H7 (cell line): ENCODE data around the gene SSNA1. TPM values are rescaled to one million over a fixed set of nuclear protein-coding genes. Genes with fewer than 3 reads are reported as not detected.

ENCODE experiments used
- DNase-seq: peaks from one replicate; pipeline ENCODE4 v3.0.0; 2012
- H3K27me3 ChIP-seq: 2 replicates; pipeline ENCODE4 v1.6.0; 2011; ENCODE audit warnings: mild to moderate bottlenecking, low read length; ENCODE audit not compliant: control insufficient read depth, insufficient read depth
- H3K36me3 ChIP-seq: replicated peaks from 2 replicates; pipeline ENCODE4 v1.5.1; 2011; ENCODE audit warnings: low read length; ENCODE audit not compliant: control insufficient read depth, insufficient read depth
- H3K4me3 ChIP-seq: 2 replicates; pipeline ENCODE4 v1.5.1; 2011; ENCODE audit warnings: low read depth, mild to moderate bottlenecking, control low read depth, low read length, moderate library complexity; ENCODE audit not compliant: insufficient read depth
- total RNA-seq: library from RNA; depleted of rRNA; stranded (reverse); fragments of >200 nt; shearing (Covaris generic); gene quantifications from 2 replicates; pipeline ENCODE4 v1.2.3, GENCODE V29; 2014

SSNA1 gene
- total RNA-seq, 1 experiment from 2014 or later, result 143 TPM

GRCh38 chr9:137161558-137162486 is 26.7 kb upstream of the SSNA1 start:
- DNase-seq, result peak; percentile 97
- Histone ChIP-seq H3K4me3 (peak overlapping the region; percentile 46; the same call in 1 of the 2 replicates), H3K36me3 (no peaks in the 10 kb centered on the region), H3K27me3 (peaks cover 78% of the 10 kb centered on the region)

DNA sequence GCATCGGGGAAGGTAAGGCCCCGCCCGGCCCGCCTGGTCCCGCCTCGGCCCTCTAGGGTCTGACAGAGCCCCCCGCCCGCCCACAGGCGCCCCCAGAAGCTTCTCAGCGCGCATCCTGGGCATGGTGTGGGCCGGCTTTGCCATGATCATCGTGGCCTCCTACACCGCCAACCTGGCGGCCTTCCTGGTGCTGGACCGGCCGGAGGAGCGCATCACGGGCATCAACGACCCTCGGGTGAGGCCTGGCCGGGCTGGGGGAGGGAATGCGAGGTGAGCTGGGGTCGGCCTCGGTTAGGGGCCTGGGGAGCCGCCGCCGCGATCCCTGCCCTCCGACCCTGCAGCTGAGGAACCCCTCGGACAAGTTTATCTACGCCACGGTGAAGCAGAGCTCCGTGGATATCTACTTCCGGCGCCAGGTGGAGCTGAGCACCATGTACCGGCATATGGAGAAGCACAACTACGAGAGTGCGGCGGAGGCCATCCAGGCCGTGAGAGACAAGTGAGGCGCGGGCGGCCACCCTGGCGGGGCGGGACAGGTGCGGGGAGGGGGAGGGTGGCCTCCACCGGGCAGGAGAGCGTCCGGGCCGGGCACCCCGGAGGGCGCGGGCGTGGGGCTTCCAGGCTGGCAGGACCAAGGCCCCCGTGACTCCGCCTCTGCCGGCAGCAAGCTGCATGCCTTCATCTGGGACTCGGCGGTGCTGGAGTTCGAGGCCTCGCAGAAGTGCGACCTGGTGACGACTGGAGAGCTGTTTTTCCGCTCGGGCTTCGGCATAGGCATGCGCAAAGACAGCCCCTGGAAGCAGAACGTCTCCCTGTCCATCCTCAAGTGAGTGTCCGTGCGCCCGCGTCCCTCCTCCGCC is 25.7 kb upstream of the SSNA1 start:
- Histone ChIP-seq H3K36me3 (no peaks in the 10 kb centered on the region), H3K27me3 (peaks cover 79% of the 10 kb centered on the region), H3K4me3 (peak overlapping the region; percentile 46)
- peak; percentile 90 for DNase-seq

GRCh38 chr9:137163365-137163715 is 25.1 kb upstream of the SSNA1 start:
- peak; percentile 85 for DNase-seq
- Histone ChIP-seq H3K36me3 (no peaks in the 10 kb centered on the region), H3K27me3 (peaks cover 80% of the 10 kb centered on the region), H3K4me3 (peak overlapping the region; percentile 46)

DNA sequence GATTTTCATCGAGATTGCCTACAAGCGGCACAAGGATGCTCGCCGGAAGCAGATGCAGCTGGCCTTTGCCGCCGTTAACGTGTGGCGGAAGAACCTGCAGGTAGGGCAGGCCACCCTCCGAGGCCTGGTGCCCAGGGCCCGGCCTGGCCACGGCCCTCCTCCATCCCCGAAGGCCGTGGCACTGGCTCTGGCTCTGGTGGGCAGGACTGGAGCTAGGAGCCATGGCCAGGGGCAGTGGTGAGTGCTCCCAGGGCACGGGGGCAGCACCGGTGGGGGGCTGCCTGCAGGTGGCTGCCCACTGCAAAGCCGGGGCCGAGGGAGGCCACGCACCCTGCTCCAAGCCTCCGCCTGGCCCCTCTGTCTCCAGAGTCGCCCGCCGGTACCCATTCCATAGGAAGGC is 24.7 kb upstream of the SSNA1 start:
- Histone ChIP-seq H3K4me3 (no peak overlapping the region), H3K27me3 (peaks cover 82% of the 10 kb centered on the region), H3K36me3 (no peaks in the 10 kb centered on the region)
- DNase-seq, result peak; percentile 63

DNA sequence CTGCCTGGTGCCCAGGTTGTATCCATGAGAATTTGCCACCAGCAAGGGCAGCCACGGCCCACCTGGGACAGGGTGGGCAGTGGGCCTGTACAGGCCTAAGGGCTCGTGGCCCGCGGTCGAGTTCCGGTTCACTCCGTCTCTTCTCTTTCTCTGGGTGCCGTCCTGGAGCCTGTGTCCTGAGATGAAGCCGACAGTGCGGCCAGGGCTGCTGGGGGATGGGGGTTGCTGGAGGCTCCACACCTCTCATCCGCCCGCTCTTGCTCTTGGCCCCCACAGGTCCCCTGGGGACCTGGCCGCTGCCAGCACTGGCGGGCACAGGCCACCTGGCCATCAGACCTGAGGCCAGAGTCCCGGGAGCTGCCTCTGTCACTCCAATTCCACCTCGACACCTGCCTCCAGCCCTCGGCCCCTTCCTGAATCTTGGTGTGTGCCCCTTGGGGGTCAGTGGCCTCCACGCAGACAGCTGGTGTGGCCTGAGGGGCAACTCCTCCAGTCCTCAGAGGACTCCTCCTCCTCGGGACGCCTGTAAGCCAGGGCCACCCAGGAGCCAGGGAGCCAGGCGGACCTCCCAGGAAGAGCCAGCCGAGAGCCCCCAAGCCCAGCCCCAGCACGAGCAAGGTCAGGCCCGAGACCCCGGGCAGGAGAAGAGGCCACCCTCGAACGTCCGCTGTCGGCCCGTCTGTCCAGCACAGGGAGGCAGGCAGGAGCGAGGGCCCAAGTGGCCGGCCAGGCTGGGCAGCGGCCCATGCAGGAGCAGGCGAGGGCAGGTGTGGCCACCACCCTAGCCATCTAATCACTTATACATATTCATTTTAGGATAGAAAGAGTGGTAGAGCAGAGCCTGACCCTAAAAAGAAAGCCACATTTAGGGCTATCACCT is 23.9 kb upstream of the SSNA1 start:
- Histone ChIP-seq H3K27me3 (peaks cover 83% of the 10 kb centered on the region), H3K4me3 (no peak overlapping the region), H3K36me3 (no peaks in the 10 kb centered on the region)
- peak; percentile 66 for DNase-seq

- peak; percentile 65 for DNase-seq
- H3K4me3 ChIP-seq, result no peak overlapping the region
- peaks cover 84% of the 10 kb centered on the region for H3K27me3 ChIP-seq
- H3K36me3 ChIP-seq, result no peaks in the 10 kb centered on the region
Measured at GRCh38 chr9:137165250-137165836, 23.1 kb upstream of the SSNA1 start.

- no peaks in the 10 kb centered on the region for H3K36me3 ChIP-seq
- peaks cover 81% of the 10 kb centered on the region for H3K27me3 ChIP-seq
- DNase-seq, result peak; percentile 59
- H3K4me3 ChIP-seq, result no peak overlapping the region
Measured at GRCh38 chr9:137166380-137167229, 21.9 kb upstream of the SSNA1 start.

DNA sequence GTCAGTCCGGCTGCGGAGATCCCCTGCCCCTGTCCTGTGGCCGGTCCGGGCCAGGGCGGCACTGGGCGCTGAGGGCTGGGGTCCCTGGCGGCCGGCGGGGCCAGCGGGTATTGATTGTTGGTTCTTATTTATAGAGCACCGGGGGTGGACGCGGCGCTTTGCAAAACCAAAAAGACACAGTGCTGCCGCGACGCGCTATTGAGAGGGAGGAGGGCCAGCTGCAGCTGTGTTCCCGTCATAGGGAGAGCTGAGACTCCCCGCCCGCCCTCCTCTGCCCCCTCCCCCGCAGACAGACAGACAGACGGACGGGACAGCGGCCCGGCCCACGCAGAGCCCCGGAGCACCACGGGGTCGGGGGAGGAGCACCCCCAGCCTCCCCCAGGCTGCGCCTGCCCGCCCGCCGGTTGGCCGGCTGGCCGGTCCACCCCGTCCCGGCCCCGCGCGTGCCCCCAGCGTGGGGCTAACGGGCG is 21.2 kb upstream of the SSNA1 start:
- peak; percentile 80 for DNase-seq
- Histone ChIP-seq H3K4me3 (no peak overlapping the region), H3K36me3 (no peaks in the 10 kb centered on the region), H3K27me3 (peaks cover 74% of the 10 kb centered on the region)

DNA sequence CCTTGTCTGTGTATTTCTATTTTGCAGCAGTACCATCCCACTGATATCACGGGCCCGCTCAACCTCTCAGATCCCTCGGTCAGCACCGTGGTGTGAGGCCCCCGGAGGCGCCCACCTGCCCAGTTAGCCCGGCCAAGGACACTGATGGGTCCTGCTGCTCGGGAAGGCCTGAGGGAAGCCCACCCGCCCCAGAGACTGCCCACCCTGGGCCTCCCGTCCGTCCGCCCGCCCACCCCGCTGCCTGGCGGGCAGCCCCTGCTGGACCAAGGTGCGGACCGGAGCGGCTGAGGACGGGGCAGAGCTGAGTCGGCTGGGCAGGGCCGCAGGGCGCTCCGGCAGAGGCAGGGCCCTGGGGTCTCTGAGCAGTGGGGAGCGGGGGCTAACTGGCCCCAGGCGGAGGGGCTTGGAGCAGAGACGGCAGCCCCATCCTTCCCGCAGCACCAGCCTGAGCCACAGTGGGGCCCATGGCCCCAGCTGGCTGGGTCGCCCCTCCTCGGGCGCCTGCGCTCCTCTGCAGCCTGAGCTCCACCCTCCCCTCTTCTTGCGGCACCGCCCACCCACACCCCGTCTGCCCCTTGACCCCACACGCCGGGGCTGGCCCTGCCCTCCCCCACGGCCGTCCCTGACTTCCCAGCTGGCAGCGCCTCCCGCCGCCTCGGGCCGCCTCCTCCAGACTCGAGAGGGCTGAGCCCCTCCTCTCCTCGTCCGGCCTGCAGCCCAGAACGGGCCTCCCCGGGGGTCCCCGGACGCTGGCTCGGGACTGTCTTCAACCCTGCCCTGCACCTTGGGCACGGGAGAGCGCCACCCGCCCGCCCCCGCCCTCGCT is 20.5 kb upstream of the SSNA1 start:
- H3K36me3 ChIP-seq, result no peaks in the 10 kb centered on the region
- peak; percentile 90 for DNase-seq
- peak overlapping the region; percentile 22 for H3K4me3 ChIP-seq
- peaks cover 68% of the 10 kb centered on the region for H3K27me3 ChIP-seq

- H3K36me3 ChIP-seq, result no peaks in the 10 kb centered on the region
Measured at GRCh38 chr9:137168573-137168903, 19.9 kb upstream of the SSNA1 start.

DNA sequence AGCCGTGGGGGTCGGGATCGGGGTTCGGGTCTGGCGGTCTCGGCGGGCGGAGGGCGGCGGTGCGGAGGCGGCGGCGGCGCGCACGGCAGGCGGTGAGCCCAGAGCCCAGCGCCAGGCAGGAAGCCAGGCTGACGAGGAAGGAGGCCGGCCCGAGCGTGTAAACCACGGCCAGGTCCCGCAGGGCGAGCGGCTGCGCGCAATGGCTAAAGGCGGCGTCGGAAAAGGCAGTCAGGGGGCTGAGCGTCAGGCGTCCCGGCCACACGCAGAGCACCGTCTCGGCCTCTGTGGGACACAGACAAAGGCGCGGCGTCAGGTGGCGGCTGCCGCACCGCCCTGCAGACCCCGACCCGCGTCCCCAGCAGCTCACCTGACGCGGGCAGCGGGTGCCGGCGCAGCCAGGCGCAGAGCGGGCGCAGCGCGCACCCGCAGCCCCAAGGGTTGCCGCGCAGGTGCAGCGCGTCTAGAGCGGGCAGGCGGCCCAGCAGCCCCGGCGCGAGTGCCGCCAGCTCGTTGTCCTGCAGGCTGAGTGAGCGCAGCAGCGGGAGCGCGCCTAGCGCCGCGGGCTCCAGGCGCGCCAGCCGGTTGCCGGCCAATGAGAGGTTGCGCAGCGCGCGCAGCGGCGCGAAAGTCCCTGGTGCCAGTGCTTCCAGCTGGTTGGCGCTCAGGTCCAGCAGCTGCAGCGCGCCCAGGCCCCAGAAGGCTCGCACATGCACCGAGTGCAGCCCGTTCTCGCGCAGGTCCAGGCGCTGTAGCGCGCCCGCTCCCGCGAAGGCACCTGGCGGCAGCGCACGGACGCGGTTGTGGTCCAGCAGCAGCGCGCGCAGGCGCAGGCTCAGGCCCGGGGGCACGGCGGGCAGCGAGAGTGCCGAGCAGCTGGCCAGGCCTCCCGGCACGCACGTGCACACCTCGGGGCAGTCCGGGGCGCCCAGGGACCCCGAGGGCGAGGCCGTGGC is 19.3 kb upstream of the SSNA1 start:
- no peaks in the 10 kb centered on the region for H3K36me3 ChIP-seq
- peak overlapping the region; percentile 50 for H3K4me3 ChIP-seq
- peaks cover 58% of the 10 kb centered on the region for H3K27me3 ChIP-seq
- DNase-seq, result peak; percentile 98

More at GRCh38 chr9:137168573-137168903, 19.9 kb upstream of the SSNA1 start:
- Histone ChIP-seq H3K27me3 (peaks cover 63% of the 10 kb centered on the region), H3K4me3 (peak overlapping the region; percentile 50)
- no peak for DNase-seq
